Loucy (cell line): ENCODE measurements around the gene TUBB4B.

Source experiments
- H2AFZ ChIP-seq: fragments of 200-600 bp; sonication (generic); 2 replicates; pipeline ENCODE4 v1.6.0; 2016; ENCODE audit warnings: antibody characterized with exemption, mild to moderate bottlenecking, low read length, moderate library complexity
- H3F3A ChIP-seq: fragments of 200-600 bp; 2 replicates; pipeline ENCODE4 v1.6.0; 2016; ENCODE audit warnings: antibody characterized with exemption, low read depth, mild to moderate bottlenecking
- H3K27me3 ChIP-seq: fragments of 200-600 bp; sonication (generic); 2 replicates; pipeline ENCODE4 v1.6.1; 2014; ENCODE audit warnings: low read length, mild to moderate bottlenecking; ENCODE audit not compliant: insufficient read depth, poor library complexity, severe bottlenecking
- H3K36me3 ChIP-seq: fragments of 200-600 bp; sonication (generic); 2 replicates; pipeline ENCODE4 v1.6.1; 2016; ENCODE audit warnings: low read length; ENCODE audit not compliant: insufficient read depth
- H3K4me1 ChIP-seq: fragments of 200-600 bp; sonication (generic); 2 replicates; pipeline ENCODE4 v1.5.1; 2014; ENCODE audit warnings: low read length, mild to moderate bottlenecking; ENCODE audit not compliant: insufficient read depth, poor library complexity, severe bottlenecking
- H3K4me2 ChIP-seq: fragments of 200-600 bp; sonication (generic); 2 replicates; pipeline ENCODE4 v1.6.0; 2014; ENCODE audit warnings: antibody characterized with exemption, low read length, low read depth, mild to moderate bottlenecking; ENCODE audit not compliant: poor library complexity, severe bottlenecking
- H3K4me3 ChIP-seq: fragments of 200-600 bp; sonication (generic); 2 replicates; pipeline ENCODE4 v1.5.1; 2014; ENCODE audit warnings: low read length, mild to moderate bottlenecking, mixed read lengths; ENCODE audit not compliant: poor library complexity, severe bottlenecking
- H3K79me2 ChIP-seq: fragments of 200-600 bp; sonication (generic); 2 replicates; pipeline ENCODE4 v1.6.1; 2014; ENCODE audit warnings: low read length; ENCODE audit not compliant: insufficient read depth
- H3K9ac ChIP-seq: fragments of 200-600 bp; sonication (generic); 2 replicates; pipeline ENCODE4 v1.6.0; 2014; ENCODE audit warnings: mild to moderate bottlenecking, low read depth, low read length, moderate library complexity; ENCODE audit not compliant: poor library complexity, severe bottlenecking
- H3K9me2 ChIP-seq: fragments of 200-600 bp; sonication (generic); replicated peaks from 2 replicates; pipeline ENCODE4 v1.6.1; 2016; ENCODE audit warnings: low read depth, low read length, mixed read lengths
- H3K9me3 ChIP-seq: fragments of 200-600 bp; sonication (generic); 2 replicates; pipeline ENCODE4 v1.6.1; 2014; ENCODE audit warnings: mild to moderate bottlenecking, antibody characterized with exemption, low read length, low read depth; ENCODE audit not compliant: insufficient read depth
- H4K20me1 ChIP-seq: fragments of 200-600 bp; sonication (generic); 2 replicates; pipeline ENCODE4 v1.6.0; 2014; ENCODE audit warnings: antibody characterized with exemption, low read length, mild to moderate bottlenecking; ENCODE audit not compliant: insufficient read depth, poor library complexity, severe bottlenecking
- EZH2phosphoT487 ChIP-seq: fragments of 200-600 bp; IDR thresholded peaks from 2 replicates; pipeline ENCODE4 v1.6.1; 2018; ENCODE audit warnings: antibody characterized with exemption, mild to moderate bottlenecking, moderate library complexity, borderline replicate concordance
- TF ChIP-seq, protein P1 (sequence below): fragments of 200-600 bp; sonication (generic); conservative IDR thresholded peaks from 2 replicates; pipeline ENCODE4 v1.5.1; 2014; ENCODE audit warnings: mild to moderate bottlenecking, antibody characterized with exemption, low read length

TUBB4B gene

DNA sequence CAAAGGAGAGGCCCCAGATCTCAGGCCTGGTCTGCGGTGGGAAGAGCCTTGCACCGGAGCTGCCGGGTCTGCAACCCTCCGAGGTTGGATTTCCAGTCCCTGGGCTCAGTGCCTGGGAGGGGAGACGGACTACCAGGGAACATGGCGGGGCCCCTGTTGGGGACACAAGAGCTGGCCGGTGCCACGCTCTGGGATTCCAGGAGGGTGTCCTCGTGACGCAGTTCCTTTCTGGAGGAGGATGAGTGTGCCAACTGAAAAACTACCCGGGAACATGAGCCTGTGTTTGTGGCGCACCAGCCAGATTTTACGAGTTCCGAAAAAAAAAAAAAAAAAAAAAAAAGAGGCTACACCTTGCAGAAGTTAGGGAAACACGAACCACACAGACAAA, 52.0 kb downstream of the TUBB4B start:
- Histone ChIP-seq H3K9me2 (no peaks in the 10 kb centered on the region), H3K36me3 (no peaks in the 10 kb centered on the region), H3K4me1 (no peaks in the 10 kb centered on the region), H3K4me2 (no peak overlapping the region), H4K20me1 (no peaks in the 10 kb centered on the region), H3K79me2 (no peaks in the 10 kb centered on the region), H3K9ac (no peak overlapping the region), H3K9me3 (no peaks in the 10 kb centered on the region), H3K27me3 (no peaks in the 10 kb centered on the region), H3K4me3 (no peak overlapping the region), H3F3A (no peaks in the 10 kb centered on the region), H2AFZ (no peak overlapping the region)
- TF ChIP-seq, protein P1, sequence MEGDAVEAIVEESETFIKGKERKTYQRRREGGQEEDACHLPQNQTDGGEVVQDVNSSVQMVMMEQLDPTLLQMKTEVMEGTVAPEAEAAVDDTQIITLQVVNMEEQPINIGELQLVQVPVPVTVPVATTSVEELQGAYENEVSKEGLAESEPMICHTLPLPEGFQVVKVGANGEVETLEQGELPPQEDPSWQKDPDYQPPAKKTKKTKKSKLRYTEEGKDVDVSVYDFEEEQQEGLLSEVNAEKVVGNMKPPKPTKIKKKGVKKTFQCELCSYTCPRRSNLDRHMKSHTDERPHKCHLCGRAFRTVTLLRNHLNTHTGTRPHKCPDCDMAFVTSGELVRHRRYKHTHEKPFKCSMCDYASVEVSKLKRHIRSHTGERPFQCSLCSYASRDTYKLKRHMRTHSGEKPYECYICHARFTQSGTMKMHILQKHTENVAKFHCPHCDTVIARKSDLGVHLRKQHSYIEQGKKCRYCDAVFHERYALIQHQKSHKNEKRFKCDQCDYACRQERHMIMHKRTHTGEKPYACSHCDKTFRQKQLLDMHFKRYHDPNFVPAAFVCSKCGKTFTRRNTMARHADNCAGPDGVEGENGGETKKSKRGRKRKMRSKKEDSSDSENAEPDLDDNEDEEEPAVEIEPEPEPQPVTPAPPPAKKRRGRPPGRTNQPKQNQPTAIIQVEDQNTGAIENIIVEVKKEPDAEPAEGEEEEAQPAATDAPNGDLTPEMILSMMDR = no peak
- no peak for TF ChIP-seq EZH2phosphoT487
